ENCODE results near the gene NAPSA. TPM values are rescaled to one million over a fixed set of nuclear protein-coding genes. Genes with fewer than 3 reads are reported as not detected.

Gene NAPSA
- polyA plus RNA-seq, 1 donor (not counting 4 experiments of a cell fraction or from before 2014, with no cell fraction given) = 0.94 TPM

- DNase-seq (ENCODE audit: low read depth, low spot score) (no peak), FAIRE-seq (no peak)
These were observed 2.6 kb downstream of the NAPSA start for GRCh38 chr19:50362656-50363424.

GRCh38 chr19:50362030-50362412 lies 3.4 kb downstream of the NAPSA start:
- H3K9ac ChIP-seq (ENCODE audit: control insufficient read depth, extremely low read depth, insufficient read depth, low read length) = no peak overlapping the region
- H3K9me3 ChIP-seq (ENCODE audit: control insufficient read depth, low read depth, low read length) = no peaks in the 10 kb centered on the region
- H3K4me1 ChIP-seq (ENCODE audit: control insufficient read depth, extremely low read depth, insufficient read depth, low read length) = peaks cover 3% of the 10 kb centered on the region
- no peak for DNase-seq (ENCODE audit: low read depth, low spot score)
- H3K36me3 ChIP-seq (ENCODE audit: control insufficient read depth in 2 of 2, extremely low read depth in 1 of 2, insufficient read depth in 2 of 2, low read length in 2 of 2) = no peaks in the 10 kb centered on the region
- no peaks in the 10 kb centered on the region for H4K20me1 ChIP-seq (ENCODE audit: control insufficient read depth, extremely low read depth, insufficient read depth, low read length)
- TF ChIP-seq EZH2 (IDR thresholded peaks at IDR 0.05; ENCODE audit: low read length) = no peak
- H3K79me2 ChIP-seq (ENCODE audit: control insufficient read depth, insufficient read depth, low read length) = no peaks in the 10 kb centered on the region
- no peaks in the 10 kb centered on the region for H3K9me1 ChIP-seq (ENCODE audit: control insufficient read depth, extremely low read depth, insufficient read depth, low read length)
- no peak overlapping the region for H2AFZ ChIP-seq (ENCODE audit: control insufficient read depth, low read length)
- no peak overlapping the region for H3K27ac ChIP-seq (ENCODE audit: control insufficient read depth, insufficient read depth, low read length)
- H3K27me3 ChIP-seq (ENCODE audit: control insufficient read depth, extremely low read depth, insufficient read depth, low read length) = peaks cover 4% of the 10 kb centered on the region
- no peak overlapping the region for H3K4me3 ChIP-seq (ENCODE audit: control insufficient read depth in 2 of 3, extremely low read depth in 1 of 3, insufficient read depth in 2 of 3, low read depth in 1 of 3, low read length in 3 of 3)
- dilution Hi-C loops (cut with MboI; ENCODE audit: extremely low pct_ligation_motif_present, low sequenced_read_pairs) = no loop called here
- H3K4me2 ChIP-seq (ENCODE audit: control insufficient read depth, extremely low read depth, insufficient read depth, low read depth, low read length) = no peak overlapping the region
- FAIRE-seq = no peak

More at GRCh38 chr19:50362656-50363424, 2.6 kb downstream of the NAPSA start:
- H3K27me3 ChIP-seq (ENCODE audit: control insufficient read depth, extremely low read depth, insufficient read depth, low read length) = peaks cover 4% of the 10 kb centered on the region
- no peak overlapping the region for H2AFZ ChIP-seq (ENCODE audit: control insufficient read depth, low read length)
- H3K36me3 ChIP-seq (ENCODE audit: control insufficient read depth in 2 of 2, extremely low read depth in 1 of 2, insufficient read depth in 2 of 2, low read length in 2 of 2) = no peaks in the 10 kb centered on the region
- no peaks in the 10 kb centered on the region for H4K20me1 ChIP-seq (ENCODE audit: control insufficient read depth, extremely low read depth, insufficient read depth, low read length)
- H3K9ac ChIP-seq (ENCODE audit: control insufficient read depth, extremely low read depth, insufficient read depth, low read length) = no peak overlapping the region
- H3K9me3 ChIP-seq (ENCODE audit: control insufficient read depth, low read depth, low read length) = no peaks in the 10 kb centered on the region
- TF ChIP-seq CTCF (optimal IDR thresholded peaks at IDR 0.05 in 1 of 3, IDR thresholded peaks at IDR 0.05 in 1 of 3, conservative IDR thresholded peaks at IDR 0.05 in 1 of 3; ENCODE audit: extremely low read depth in 1 of 3, insufficient read depth in 2 of 3, low read length in 3 of 3) (no peak), EZH2 (IDR thresholded peaks at IDR 0.05; ENCODE audit: low read length) (no peak)
- H3K4me2 ChIP-seq (ENCODE audit: control insufficient read depth, extremely low read depth, insufficient read depth, low read depth, low read length) = no peak overlapping the region
- H3K4me3 ChIP-seq (ENCODE audit: control insufficient read depth in 2 of 3, extremely low read depth in 1 of 3, insufficient read depth in 2 of 3, low read depth in 1 of 3, low read length in 3 of 3) = no peak overlapping the region
- H3K4me1 ChIP-seq (ENCODE audit: control insufficient read depth, extremely low read depth, insufficient read depth, low read length) = no peaks in the 10 kb centered on the region
- H3K9me1 ChIP-seq (ENCODE audit: control insufficient read depth, extremely low read depth, insufficient read depth, low read length) = no peaks in the 10 kb centered on the region
- dilution Hi-C loops (cut with MboI; ENCODE audit: extremely low pct_ligation_motif_present, low sequenced_read_pairs) = no loop called here
- H3K27ac ChIP-seq (ENCODE audit: control insufficient read depth, insufficient read depth, low read length) = no peak overlapping the region
- H3K79me2 ChIP-seq (ENCODE audit: control insufficient read depth, insufficient read depth, low read length) = no peaks in the 10 kb centered on the region
